NCI-H2196 (cell line): ENCODE data around the gene MLLT3.
"Not testable (repeated sequence)": the region's sequence is repeated elsewhere in the genome, so short reads cannot be mapped to it uniquely, and the experiment has no call there.

Experiments
- DNase-seq: peaks from one replicate; lab custom pipeline; 2025; ENCODE audit not compliant: unreplicated experiment; lab: John Stamatoyannopoulos, UW

The MLLT3 gene

DNA sequence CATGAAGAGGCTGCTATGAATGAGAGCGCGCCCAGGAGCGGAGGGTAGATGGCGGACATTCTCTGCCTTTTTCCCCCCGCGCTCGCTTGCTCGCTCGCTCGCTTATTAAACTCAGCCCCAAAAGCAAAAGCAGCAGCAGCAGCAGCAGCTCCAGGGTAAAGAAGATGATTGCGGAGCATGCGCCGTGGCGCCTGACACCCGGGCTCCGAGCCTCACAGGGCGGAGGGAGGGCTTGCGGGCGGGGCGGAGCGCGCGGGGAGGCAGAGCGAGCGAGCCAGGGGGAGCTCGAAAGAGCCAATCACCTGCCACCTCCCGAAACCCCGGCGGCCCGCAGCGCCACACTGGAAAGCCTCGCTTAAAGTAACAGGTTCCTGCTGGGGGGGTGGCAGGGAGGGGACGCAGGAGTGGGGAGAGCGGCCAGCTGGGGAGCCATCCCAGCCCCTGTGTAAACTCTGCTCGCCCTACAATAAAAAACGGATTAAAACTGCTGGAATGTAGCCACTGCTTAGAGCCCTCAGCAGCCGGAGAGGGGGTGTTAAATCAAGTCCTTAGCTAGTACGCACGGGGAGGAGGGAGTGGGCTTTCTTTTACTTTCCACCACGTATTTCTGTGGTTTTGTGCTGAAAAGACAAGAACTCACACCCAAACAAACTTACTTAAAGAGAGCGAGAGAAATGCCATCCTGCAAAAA, at the start of gene MLLT3:
Gene MLLT3 (minus strand): TSS at position 170 of the 691 bp plus-strand sequence.
- DNase-seq, result peak; percentile 91

DNA sequence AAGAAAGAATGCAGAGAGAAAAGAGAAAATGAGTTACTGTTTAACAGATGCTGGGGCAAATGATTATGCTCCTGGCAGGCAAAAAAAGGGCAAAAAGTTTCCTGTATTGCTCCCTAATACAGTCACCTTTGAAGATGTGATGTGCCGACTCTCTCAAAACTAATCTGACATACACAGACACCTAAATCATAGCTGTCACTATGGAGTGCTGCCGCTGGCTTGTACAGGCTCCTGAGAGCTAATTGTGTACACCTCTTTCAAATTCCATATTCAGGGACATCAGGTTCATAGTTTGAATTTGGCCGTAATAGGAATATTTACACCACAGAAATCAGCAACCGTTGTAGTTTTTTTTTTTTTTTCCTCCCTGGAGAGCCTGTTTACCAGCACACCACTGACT, 49.3 kb upstream of the MLLT3 start:
- DNase-seq, result no peak

GRCh38 chr9:20670395-20670794, 48.1 kb upstream of the MLLT3 start:
- no peak for DNase-seq

DNA sequence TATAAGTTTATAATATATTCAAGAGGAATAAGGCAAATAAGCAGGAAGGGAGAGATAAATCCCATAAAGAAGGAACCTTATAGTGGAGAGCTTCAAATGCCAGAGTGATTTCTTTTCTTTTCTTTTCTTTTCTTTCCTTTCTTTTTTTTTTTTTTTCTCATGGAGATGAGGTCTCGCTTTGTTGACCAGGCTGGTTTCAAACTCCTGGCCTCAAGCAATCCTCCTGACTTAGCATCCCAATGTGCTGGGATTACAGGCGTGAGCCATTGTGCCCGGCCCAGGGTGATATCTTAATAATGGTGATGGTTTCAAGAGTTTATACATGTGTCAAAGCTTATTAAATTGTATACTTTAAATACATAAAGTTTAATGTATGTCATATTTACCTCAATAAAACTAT, 42.2 kb upstream of the MLLT3 start:
- no peak for DNase-seq

DNA sequence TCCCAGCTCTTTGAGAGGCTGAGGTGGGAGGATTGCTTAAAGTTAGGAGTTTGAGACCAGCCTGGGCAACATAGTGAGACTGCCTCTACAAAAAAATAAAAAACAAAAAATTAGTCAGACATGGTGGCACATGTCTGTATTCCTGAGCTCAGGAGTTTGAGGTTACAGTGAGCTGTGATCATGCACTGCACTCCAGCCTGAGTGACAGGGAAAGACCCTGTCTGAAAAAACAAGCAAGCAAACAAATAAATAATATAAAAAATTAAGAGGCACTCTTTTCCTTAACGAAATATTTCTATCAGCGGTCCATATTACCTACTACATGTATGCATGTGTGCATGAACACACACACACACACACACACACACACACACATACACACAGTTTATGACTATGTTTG, 40.8 kb upstream of the MLLT3 start:
- no peak for DNase-seq

DNA sequence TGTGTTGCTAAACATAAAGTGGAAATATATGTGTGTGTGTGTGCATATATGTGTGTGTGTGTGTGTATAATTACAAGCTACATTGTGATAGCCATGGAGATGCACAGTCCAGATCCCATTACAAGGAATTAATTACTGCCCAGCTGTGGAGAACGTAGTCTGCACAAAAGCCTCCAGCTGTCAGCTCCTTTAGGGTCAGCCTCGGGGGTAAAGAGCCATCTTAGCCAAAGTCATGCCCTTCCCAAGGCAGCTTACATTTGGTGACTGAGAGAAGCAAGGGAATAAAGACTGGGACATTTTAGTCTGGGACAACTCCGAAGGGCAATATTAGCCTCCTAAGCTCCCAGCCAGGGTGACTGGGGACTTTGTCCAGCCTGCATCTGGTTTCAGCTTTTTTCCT, 39.9 kb upstream of the MLLT3 start:
- DNase-seq, result no peak

DNA sequence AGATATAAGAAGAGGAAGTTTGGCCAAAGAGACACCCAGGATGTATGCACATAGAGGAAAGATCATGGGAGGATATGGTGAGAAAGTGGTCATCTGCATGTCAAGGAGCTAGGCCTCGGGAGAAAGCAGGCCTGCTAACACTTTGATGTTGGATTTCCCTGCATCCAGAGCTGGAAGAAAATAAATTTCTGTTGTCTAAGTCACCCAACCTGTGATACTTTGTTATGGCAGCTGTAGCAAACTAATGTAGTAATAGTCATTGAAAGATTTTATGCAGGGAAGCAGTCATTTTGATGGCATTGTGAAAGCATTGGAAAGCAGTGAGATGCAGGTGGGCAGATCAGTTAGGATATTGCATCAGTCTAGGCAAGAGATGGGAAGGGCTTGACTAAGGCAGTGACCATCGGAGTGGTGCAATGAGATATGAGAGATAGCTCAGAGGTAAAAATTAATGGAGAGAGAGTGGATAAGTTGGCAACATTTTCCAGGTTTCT, 37.2 kb upstream of the MLLT3 start:
- DNase-seq, result no peak

DNA sequence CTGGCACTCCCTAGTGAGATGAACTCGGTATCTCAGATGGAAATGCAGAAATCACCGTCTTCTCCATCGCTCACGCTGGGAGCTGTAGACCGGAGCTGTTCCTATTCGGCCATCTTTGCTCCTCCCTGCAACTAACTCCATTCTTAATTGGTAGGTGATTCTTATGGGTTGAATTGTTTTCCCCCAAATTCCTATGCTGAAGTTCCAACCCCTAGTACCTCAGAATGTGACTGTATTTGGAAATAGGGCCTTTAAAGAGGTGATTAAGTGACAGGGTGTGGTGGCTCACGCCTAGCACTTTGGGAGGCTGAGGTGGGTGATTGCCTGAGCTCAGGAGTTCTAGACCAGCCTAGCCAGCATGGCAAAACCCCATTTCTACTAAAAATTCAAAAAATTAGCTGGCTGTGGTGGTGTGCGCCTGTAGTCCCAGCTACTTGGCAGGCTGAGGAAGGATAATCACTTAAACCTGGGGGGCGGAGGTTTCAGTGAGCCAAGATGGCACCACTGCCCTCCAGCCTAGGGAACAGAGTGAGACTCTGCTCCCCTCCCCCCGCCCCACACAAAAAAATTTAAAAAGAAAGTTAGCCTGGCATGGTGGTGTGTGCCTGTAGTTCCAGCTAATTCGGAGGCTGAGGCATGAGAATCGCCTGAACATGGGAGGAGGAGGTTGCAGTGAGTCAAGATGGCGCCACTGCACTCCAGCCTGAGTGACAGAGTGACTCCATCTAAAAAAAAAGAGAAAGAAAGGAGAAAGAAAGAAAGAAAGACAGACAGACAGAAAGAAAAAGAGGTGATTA, 36.6 kb upstream of the MLLT3 start:
- DNase-seq, result peak; percentile 3

DNA sequence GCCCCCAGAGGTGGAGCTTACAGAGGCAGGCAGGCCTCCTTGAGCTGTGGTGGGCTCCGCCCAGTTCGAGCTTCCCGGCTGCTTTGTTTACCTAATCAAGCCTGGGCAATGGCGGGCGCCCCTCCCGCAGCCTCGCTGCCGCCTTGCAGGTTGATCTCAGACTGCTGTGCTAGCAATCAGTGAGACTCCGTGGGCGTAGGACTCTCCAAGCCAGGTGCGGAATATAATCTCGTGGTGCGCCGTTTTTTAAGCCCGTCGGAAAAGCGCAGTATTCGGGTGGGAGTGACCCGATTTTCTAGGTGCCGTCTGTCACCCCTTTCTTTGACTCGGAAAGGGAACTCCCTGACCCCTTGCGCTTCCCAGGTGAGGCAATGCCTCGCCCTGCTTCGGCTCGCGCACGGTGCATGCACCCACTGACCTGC, 36.0 kb upstream of the MLLT3 start:
- not testable (repeated sequence) for DNase-seq

GRCh38 chr9:20651939-20652338, 29.6 kb upstream of the MLLT3 start:
- DNase-seq, result no peak

DNA sequence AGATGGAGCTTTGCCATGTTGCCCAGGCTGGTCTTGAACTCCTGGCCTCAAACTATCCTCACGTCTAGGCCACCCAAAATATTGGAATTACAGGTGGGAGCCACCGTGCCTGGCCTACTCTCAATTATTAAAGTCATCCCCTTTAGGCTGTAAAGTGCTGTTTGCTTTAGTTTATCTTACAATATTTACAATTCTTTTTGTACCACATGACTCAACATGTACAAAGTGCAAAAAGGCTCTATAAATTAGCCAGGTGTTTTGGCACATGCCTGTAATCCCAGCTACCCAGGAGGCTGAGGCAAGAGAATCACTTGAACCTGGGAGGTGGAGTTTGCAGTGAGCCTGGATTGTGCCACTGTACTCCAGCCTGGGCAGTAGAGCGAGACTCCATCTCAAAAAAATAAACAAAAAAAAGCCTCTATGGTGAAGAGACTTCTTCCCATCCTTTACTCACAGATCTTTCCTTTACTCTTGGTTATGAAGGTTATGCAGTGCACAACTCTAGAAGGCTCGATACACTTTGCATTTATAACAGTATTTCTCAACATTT, 28.5 kb upstream of the MLLT3 start:
- DNase-seq, result no peak

DNA sequence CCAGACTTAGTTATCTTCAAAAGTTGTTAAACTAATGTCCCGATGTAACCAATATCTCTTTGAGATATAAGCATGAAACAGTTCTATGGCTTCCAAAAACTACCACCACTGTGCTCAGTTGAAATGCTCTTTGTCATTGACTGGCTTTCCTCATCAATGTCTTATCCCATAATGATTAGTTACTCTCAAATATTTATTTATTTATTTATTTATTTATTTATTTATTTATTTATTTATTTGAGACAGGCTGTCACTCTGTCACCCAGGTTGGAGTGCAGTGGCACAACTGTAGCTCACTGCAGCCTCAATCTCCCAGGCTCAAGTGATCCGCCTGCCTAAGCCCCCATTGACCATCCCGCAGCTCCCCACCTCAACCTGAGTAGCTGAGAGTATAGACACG, 28.0 kb upstream of the MLLT3 start:
- DNase-seq, result no peak

GRCh38 chr9:20649381-20649780, 27.1 kb upstream of the MLLT3 start:
- no peak for DNase-seq

GRCh38 chr9:20646656-20647055, 24.4 kb upstream of the MLLT3 start:
- DNase-seq, result no peak

- no peak for DNase-seq
Measured at GRCh38 chr9:20643660-20644059, 21.4 kb upstream of the MLLT3 start.

DNA sequence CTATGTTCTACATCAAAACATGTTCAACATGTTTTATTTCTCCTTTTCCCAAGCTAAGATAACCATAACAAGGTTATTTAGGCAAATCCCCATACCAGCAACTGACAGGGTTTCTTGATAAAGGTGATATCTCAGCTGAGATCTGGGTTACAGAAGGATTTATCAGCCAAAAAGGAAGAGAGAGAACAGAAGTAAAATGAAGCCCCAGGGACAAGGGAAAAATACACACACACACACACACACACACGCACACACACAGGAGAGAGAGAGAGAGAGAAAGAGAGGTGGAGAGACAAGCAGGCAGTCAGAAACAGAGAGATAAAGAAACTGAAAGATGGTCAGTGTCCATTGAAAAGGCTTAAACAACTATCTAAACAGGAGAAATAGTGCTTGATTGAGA, 19.7 kb upstream of the MLLT3 start:
- DNase-seq, result no peak

GRCh38 chr9:20640331-20641187, 18.3 kb upstream of the MLLT3 start:
- peak; percentile 79 for DNase-seq

GRCh38 chr9:20636888-20637440, 14.7 kb upstream of the MLLT3 start:
- no peak for DNase-seq

- no peak for DNase-seq
Measured at GRCh38 chr9:20634895-20635294, 12.6 kb upstream of the MLLT3 start.

DNA sequence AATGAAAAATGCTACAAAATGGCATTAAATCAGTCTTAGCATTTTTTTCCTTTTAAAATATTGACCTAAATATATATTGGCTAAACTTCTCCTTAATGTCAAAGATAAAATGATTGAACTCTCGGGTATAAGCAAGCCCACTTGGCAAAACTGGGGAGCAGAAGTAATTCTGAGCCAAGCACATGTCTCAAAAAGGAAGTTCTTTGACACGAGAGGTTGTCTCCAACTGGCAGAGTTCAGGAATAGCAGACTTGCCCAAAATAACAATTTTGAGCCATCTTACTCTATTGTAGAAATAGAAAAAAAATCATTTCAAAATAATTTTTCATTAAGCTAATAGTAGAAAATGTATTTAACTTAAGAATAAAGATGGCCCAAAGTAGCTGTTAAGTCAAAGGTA, 10.4 kb upstream of the MLLT3 start:
- DNase-seq, result no peak
